DOHH2 (cell line): ENCODE measurements around the gene FUT6.
A peak's percentile ranks its signal among the peaks of the same experiment; 100 is the strongest.

Source experiments
- CTCF ChIP-seq: fragments of 200-600 bp; sonication (generic); IDR thresholded peaks from one replicate; pipeline ENCODE4 v1.5.1; 2014; ENCODE audit warnings: antibody characterized with exemption, mild to moderate bottlenecking, low read depth, low read length; ENCODE audit not compliant: poor library complexity, severe bottlenecking
- EZH2phosphoT487 ChIP-seq: fragments of 200-600 bp; sonication (generic); IDR thresholded peaks from 2 replicates; pipeline ENCODE4 v1.6.1; 2017; ENCODE audit warnings: borderline replicate concordance, mild to moderate bottlenecking, antibody characterized with exemption, low read length, moderate library complexity, mixed read lengths

- TF ChIP-seq CTCF (peak; percentile 73), EZH2phosphoT487 (peak; percentile 46; the same call in 1 of the 2 replicates)
Measured at GRCh38 chr19:5805462-5806132, 33.9 kb downstream of the FUT6 start.
